ENCODE measurements around the gene LRRC73.

DNA sequence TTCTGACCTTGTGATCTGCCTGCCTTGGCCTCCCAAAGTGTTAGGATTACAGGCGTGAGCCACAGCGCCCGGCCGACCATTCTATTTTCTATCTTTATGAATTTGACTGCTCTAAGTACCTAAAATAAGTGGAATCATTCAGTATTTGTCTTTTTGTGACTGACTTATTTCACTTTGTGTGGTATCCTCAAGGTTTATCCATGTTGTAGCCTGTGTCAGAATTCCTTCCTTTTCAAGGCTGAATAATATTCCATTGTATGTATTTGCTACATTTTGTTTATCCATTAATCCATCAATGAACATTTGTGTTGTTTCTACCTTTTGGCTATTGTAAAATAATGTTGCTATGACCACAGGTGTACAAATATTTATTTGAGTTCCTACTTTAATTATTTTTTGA lies 37.6 kb downstream of the LRRC73 start:
- no peak for TF ChIP-seq PRPF4 (IDR thresholded peaks at IDR 0.05; ENCODE audit: insufficient read depth, low read depth, low read length, poor library complexity, severe bottlenecking)
- no peak for TF ChIP-seq ZNF24 (IDR thresholded peaks at IDR 0.05)
- TF ChIP-seq, protein P1, sequence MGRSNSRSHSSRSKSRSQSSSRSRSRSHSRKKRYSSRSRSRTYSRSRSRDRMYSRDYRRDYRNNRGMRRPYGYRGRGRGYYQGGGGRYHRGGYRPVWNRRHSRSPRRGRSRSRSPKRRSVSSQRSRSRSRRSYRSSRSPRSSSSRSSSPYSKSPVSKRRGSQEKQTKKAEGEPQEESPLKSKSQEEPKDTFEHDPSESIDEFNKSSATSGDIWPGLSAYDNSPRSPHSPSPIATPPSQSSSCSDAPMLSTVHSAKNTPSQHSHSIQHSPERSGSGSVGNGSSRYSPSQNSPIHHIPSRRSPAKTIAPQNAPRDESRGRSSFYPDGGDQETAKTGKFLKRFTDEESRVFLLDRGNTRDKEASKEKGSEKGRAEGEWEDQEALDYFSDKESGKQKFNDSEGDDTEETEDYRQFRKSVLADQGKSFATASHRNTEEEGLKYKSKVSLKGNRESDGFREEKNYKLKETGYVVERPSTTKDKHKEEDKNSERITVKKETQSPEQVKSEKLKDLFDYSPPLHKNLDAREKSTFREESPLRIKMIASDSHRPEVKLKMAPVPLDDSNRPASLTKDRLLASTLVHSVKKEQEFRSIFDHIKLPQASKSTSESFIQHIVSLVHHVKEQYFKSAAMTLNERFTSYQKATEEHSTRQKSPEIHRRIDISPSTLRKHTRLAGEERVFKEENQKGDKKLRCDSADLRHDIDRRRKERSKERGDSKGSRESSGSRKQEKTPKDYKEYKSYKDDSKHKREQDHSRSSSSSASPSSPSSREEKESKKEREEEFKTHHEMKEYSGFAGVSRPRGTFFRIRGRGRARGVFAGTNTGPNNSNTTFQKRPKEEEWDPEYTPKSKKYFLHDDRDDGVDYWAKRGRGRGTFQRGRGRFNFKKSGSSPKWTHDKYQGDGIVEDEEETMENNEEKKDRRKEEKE (IDR thresholded peaks at IDR 0.05; ENCODE audit: borderline replicate concordance in 1 of 2, control insufficient read depth in 1 of 2, low read depth in 2 of 2, low read length in 1 of 2) = no peak

All from K562 (cell line).